Cortex of kidney (tissue), 1 donor: ENCODE results near the gene FIP1L1.

Experiments
- DNase-seq: peaks from one replicate; lab custom pipeline; 2025; lab: John Stamatoyannopoulos, UW

The FIP1L1 gene

GRCh38 chr4:53476232-53477037 lies 99.0 kb downstream of the FIP1L1 start:
- no peak for DNase-seq

DNA sequence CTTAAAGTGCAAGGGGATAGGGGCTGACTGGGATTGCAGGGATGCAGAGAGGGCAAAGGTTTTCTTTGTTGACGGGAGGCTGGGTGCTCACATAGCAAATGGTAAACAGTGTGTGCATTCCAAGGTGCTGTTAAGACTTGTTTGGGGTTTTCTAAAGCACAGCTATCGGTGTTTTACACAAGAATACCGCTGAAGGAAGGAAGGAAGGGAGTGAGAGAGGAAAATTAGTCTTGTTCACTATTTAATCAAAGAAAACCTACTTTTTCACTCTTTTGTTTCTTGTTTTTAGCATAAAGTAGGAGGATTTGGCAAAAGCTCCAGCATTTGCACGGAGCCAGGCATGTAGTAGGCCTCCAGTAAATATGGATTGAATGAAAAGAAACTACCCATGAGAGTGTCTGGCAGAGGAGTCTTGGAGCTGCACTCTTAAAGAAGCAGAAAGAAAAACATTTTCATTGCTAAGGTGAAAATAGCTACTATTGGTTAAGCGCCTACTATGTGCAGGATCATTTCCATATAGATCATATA lies 99.7 kb downstream of the FIP1L1 start:
- DNase-seq = no peak

DNA sequence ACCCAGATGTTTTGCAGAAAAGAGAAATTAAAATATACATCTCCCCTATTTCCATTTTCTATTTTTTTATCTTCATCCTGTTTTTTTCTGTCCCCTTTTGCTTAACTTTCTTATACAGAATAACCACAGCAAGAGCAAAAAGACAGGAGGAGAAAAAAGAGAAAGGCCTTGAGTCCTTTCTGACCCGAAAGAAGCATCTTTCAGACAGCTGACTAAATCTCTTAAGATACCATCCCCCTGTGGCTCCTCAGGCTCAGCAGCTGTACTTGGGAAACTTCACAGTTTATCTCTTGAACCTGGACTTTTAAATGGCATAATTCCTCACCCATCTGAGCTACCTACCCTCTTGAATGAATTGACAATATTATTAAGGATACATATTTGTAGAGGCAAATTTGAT lies 100.2 kb downstream of the FIP1L1 start:
- no peak for DNase-seq

DNA sequence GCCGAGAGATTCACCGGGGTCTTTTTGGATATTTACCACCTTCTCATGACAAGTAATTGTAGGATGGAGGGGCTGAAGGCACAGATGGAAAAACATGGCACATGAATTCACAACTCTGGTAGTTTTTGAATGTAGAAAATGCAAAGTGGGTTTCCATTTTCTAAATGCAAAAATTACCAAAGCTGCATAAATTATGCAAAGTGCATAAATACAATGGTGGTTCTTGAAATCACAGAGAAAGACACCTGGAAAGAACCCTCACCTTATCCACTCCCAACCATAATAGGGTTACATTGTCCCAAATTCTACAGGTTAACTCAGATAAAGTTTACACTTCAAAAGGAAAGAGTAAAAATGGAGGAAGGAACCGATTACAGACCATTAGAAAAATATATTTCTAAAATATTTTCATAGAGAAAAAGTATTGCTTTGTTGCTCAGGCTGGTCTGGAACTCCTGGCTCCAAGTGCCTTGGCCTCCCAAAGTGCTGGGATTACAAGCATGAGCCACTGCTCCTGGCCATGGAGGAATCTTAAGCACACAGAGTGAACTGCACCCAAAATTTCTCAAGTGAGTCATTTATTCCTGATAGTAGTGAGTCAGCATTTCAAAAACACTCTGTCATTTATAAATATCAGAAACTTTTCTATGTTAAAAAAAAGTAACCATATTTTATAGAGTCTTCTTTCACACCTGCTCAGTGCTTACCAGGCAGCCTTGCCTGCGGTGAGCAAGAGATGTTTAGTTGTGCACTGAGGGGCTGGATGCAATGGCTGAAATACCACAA lies 101.4 kb downstream of the FIP1L1 start:
- DNase-seq = no peak

DNA sequence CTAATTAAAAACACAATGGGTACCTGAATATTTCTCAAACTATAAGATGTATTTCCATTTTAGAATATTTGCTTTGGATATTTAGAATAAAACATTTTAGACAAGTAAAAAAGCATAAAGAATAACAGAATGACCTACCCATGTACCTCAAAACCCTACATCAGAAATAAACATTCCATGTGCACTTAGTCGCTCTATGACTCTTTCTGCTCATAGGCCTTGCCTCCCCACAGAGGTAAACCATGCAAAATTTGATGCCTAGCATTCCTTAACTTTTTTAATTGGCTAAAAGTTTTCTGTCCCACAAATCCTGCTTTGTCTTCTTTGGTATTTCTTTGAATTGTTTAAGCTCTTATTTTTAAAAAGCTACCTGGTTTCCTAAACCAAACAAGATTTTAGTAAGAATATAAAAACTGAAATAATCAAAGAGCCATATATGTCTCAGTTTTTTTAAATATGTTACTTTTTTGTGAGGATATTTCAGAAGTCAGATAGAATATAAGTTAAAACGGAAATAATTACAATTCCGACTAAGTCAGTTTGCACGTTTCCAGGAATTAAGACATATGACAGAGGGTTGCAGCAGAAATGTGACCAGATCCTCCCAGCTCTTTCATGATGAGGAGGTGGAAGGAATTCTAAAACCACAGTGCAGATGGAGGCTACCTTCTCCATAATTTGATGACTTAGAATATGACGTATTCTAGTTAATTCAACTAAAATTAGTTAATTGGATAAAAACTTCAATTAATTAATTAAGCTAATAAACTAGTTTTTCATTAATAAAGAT lies 102.5 kb downstream of the FIP1L1 start:
- no peak for DNase-seq

GRCh38 chr4:53480909-53481308 lies 103.5 kb downstream of the FIP1L1 start:
- DNase-seq = no peak

GRCh38 chr4:53481586-53481985 lies 104.1 kb downstream of the FIP1L1 start:
- no peak for DNase-seq

- DNase-seq = no peak
Observed at GRCh38 chr4:53483250-53483649, 105.8 kb downstream of the FIP1L1 start.

DNA sequence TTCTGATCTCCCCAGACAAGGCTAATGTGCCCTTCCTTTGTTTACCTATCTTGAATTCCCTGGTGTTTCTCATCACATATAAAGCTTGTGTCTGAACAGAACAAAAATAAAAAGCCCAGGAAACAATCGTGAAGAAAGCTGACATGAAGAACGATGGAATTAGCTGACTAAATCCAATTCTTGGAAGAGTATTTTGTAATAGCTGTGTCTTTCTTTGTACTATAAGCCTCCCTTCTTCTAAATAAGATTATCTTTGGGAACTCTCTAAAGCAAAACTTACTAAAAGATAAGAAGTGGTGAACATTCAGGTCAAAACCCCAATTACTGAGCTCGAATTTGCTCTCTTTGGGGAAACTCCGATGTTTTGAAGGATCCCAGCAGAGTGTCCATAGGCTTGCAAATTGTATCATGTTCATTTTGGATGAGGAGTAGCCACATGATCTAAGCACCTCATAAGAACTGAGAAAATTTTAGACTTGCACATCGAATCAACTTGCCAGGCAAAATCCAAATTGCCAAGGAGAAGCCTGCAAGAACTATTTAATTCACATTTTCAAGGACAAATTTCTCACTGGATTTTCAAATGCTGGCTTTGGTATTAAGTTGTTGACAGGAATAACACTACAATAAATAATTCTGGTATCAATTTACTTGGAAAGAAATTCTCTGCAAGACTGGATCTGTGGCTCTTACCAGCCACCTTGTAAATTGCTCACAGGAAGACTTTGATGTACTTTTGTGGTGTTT lies 107.6 kb downstream of the FIP1L1 start:
- no peak for DNase-seq

DNA sequence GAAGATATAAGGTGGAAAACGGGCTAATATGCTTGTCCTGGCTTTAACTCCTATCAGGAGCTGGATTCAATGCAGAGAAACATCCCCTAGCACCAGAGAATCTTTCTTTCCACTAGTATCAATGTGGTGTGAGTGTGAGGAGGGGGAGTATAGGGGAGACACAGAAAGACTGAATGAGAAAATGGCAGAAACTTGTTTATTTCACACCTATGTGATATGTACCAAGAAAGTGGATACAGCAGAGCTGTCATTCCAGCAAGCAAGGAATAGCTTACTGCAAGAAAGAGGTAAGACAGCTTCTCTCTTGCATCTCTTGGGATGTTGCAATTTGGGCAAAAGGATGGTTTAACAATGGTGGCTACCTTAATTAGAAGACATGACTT lies 108.2 kb downstream of the FIP1L1 start:
- no peak for DNase-seq

DNA sequence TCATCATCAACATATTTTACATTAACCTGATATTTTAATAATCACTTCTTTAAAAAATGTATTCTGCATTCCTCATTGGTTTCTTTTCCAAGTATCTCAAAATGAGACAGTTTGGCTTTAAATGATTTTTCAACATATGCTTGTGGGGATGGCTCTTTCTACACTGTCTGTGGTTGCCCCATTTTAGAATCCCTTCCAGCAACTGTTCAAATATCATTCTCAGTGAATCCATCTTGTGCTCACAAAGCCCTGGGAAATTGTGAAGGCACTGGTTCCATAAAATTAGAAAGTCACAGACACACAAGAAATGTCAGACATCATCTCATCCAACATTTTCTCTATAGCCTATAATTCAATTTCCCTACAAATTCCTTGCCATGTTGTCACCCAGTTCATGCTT lies 110.3 kb downstream of the FIP1L1 start:
- DNase-seq = no peak

GRCh38 chr4:53489279-53489889 lies 111.9 kb downstream of the FIP1L1 start:
- DNase-seq = no peak

- no peak for DNase-seq
Observed at GRCh38 chr4:53490161-53490956, 112.9 kb downstream of the FIP1L1 start.

GRCh38 chr4:53490965-53491622 lies 113.7 kb downstream of the FIP1L1 start:
- no peak for DNase-seq

- DNase-seq = no peak
Observed at GRCh38 chr4:53494851-53495250, 117.4 kb downstream of the FIP1L1 start.

- no peak for DNase-seq
Observed at GRCh38 chr4:53497487-53498244, 120.2 kb downstream of the FIP1L1 start.

DNA sequence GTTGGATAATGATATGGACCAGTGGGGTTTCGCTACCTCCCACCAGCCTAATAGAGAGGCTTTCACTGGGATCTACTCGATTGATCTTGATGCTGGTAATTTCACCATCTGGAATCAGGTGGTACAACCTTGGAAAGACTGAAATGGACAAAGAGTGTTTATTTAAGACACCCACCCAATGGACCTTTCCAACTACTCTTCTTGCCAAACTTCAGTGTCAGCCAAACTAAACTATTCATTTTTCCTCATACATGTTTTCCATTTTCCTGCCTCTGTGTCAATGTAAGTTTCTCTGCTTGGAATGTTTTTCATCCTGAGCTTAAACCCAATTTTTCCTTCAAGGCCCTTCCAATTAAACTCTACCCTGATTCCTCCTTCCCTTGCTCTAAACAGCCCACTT lies 121.3 kb downstream of the FIP1L1 start:
- no peak for DNase-seq

- no peak for DNase-seq
Observed at GRCh38 chr4:53499791-53500190, 122.3 kb downstream of the FIP1L1 start.

DNA sequence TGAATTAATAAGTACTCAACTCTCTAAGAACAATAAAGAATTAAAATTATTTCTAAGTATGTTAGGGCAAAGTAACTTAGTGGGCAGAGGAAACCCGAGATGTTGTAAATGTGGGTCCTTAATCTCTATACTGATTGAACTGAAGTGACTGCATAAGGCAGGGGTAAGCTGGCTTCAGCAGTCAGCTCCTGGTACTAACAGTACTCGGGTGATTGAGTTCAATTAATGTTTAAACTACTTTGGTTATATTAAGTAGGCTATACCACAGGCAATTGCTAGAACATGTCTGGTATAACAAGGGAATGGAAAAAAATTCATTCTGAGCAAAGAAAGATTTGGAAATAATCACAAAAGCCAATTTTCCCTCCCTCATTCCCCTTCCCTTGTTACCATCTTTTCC lies 123.1 kb downstream of the FIP1L1 start:
- no peak for DNase-seq
